BE2C (cell line): ENCODE measurements around the gene GRIK4.

ENCODE experiments used
- DNase-seq: peaks from one replicate; pipeline ENCODE4 v3.0.0-alpha.2; 2020
- H3K27me3 ChIP-seq: fragments of 250-450 bp; sonication (Bioruptor Pico); 2 replicates; pipeline ENCODE4 v1.5.1; 2020; ENCODE audit warnings: mild to moderate bottlenecking
- H3K36me3 ChIP-seq: fragments of 250-450 bp; sonication (Bioruptor Pico); 2 replicates; pipeline ENCODE4 v1.5.1; 2020; ENCODE audit warnings: mild to moderate bottlenecking
- H3K4me1 ChIP-seq: fragments of 250-450 bp; sonication (Bioruptor Pico); 2 replicates; pipeline ENCODE4 v1.5.1; 2020
- H3K4me3 ChIP-seq: 2 replicates; pipeline ENCODE4 v1.5.1; 2011; ENCODE audit warnings: low read depth, low read length
- H3K9me3 ChIP-seq: fragments of 250-450 bp; sonication (Bioruptor Pico); 2 replicates; pipeline ENCODE4 v1.5.1; 2020
- TF ChIP-seq, protein P1 (sequence below): IDR thresholded peaks from 2 replicates; pipeline ENCODE4 v1.5.1; 2012; ENCODE audit warnings: mild to moderate bottlenecking, low read depth, low read length

Gene GRIK4

DNA sequence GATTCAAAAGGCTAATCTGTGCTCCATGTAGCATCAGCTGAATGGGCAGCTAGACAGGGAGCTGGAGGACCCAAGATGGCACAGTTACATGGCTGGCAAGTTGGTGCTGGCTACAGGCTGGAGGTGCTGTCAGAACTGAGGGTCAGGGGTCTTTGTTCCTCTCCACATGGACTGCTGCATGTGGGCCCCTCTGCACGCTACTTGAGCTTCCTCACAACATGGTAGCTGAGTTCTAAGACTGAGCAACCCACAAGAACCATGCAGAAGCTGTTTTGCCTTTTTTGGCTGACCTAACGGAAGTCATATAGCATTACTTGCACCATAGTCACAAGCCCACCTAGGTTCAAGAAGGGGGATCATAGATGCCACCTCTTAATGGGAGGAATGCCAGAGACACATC, 196.1 kb downstream of the GRIK4 start:
- DNase-seq, result no peak
- no peaks in the 10 kb centered on the region for H3K9me3 ChIP-seq
- TF ChIP-seq, protein P1, sequence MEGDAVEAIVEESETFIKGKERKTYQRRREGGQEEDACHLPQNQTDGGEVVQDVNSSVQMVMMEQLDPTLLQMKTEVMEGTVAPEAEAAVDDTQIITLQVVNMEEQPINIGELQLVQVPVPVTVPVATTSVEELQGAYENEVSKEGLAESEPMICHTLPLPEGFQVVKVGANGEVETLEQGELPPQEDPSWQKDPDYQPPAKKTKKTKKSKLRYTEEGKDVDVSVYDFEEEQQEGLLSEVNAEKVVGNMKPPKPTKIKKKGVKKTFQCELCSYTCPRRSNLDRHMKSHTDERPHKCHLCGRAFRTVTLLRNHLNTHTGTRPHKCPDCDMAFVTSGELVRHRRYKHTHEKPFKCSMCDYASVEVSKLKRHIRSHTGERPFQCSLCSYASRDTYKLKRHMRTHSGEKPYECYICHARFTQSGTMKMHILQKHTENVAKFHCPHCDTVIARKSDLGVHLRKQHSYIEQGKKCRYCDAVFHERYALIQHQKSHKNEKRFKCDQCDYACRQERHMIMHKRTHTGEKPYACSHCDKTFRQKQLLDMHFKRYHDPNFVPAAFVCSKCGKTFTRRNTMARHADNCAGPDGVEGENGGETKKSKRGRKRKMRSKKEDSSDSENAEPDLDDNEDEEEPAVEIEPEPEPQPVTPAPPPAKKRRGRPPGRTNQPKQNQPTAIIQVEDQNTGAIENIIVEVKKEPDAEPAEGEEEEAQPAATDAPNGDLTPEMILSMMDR, result no peak
- H3K4me3 ChIP-seq, result no peak overlapping the region
- no peaks in the 10 kb centered on the region for H3K4me1 ChIP-seq
- no peaks in the 10 kb centered on the region for H3K36me3 ChIP-seq
- H3K27me3 ChIP-seq, result no peaks in the 10 kb centered on the region

DNA sequence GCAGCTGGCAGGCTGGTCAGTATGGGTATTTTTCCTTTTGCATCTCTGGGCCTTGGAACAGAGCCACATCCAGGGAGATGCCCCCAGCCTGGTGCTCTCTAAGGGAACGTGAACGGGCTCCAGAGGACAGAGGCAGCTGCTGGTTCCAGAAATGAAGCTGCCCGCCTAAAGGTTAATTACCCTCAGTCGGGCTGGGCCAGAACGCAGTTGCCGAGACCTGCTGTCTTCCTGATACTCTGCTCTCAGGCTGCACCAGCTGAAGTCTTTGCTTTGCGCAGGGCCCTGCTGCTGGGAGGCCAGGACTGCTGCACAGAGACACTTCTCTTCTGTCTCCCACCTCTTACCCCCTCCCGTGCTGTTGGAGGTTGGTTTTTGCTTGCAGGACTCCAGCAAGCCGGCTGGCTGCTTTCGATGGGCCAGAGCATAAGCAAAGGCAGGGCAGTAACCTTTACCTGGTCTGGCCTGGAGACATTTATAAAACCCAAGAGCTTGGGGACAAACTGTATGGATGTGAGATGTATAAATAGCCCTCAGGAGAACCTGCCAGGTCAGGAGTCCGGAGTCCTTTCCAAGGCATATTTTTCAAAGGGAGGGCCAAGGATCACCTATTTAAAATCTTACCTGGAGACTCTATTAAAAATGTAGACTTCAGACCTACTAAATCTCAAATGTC, 197.1 kb downstream of the GRIK4 start:
- no peak for DNase-seq
- H3K4me3 ChIP-seq, result no peak overlapping the region
- no peaks in the 10 kb centered on the region for H3K4me1 ChIP-seq
- no peaks in the 10 kb centered on the region for H3K9me3 ChIP-seq
- H3K36me3 ChIP-seq, result no peaks in the 10 kb centered on the region
- TF ChIP-seq, protein P1, result no peak
- no peaks in the 10 kb centered on the region for H3K27me3 ChIP-seq

DNA sequence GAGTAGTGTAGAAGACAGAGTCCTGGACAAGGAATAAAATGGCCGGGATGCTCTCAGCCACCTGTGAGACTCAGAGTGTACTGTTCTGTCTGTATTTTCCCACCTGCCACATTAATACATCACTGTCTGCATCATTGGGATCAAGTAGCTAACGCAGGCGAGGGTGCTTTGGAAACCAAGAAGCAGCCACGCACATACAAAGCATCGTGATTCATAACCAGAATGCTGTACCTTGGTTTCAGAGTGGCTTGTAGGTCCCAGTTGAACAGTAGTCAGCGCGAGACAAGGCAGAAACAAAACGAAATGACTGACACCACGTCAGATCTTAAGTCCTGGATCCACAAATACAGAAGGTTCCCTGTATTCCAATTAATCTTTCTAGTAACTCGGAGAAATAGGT, 198.3 kb downstream of the GRIK4 start:
- no peak for DNase-seq
- no peak overlapping the region for H3K4me3 ChIP-seq
- no peaks in the 10 kb centered on the region for H3K27me3 ChIP-seq
- H3K4me1 ChIP-seq, result no peaks in the 10 kb centered on the region
- TF ChIP-seq, protein P1, result no peak
- no peaks in the 10 kb centered on the region for H3K9me3 ChIP-seq
- H3K36me3 ChIP-seq, result no peaks in the 10 kb centered on the region

DNA sequence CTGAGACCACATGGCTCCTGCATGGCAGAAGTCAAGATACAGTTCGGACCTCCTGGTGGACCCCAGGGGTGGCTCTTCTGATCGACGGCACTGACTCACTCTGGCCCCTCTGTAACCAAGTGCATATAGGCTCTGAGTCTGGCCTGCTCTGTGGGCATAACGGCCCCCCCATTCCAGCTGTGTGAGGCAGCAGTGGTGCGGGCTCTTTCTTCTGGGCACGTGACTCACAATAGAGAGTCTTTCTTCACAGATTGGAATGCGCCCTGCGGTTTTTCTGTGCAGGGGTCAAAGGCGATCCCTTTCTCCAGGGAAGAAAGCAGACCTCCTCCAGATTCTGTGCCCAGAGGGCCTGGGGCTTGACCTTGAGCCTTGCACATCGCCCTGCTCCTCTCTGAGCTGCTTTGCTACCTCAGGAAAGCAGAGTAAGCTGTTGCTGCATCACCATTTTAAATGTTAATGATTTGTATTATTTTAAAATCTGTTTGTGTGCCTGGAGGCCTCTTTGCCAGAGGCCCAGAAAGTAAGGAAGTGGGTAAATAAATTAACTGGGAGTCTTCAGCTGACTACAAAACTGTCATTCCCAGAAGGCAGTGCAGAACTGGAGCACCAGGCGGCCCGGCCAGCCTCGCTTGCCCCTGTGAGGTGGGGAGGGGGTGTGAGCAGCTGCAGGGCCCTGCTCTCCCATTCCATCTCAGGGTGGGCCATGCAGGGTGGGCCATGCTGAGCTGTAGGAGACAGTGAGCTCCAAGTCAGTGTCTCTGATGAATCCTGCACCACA, 199.0 kb downstream of the GRIK4 start:
- DNase-seq, result no peak
- TF ChIP-seq, protein P1, result no peak
- H3K9me3 ChIP-seq, result no peaks in the 10 kb centered on the region
- H3K4me3 ChIP-seq, result no peak overlapping the region
- H3K27me3 ChIP-seq, result no peaks in the 10 kb centered on the region
- H3K4me1 ChIP-seq, result no peaks in the 10 kb centered on the region
- no peaks in the 10 kb centered on the region for H3K36me3 ChIP-seq

DNA sequence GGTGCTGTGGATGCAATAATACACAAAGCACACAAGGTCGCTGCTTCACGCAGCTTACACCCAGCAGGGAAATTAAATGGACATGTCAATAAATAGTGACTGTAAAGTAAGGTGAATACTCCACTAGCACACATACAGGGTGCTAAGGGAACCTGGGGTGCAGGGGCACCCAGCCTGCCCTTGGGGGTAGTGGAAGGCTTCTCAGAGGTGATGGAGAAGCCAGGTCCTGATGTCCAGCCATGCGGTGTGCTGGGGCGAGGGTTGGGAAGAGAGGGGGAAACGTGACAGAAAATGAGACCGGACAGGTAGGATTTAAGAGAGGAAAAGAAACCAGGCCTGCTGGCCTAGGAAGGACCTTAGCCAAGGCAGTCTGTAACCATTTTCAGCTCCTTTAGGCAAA, 200.5 kb downstream of the GRIK4 start:
- H3K36me3 ChIP-seq, result no peaks in the 10 kb centered on the region
- H3K4me1 ChIP-seq, result no peaks in the 10 kb centered on the region
- no peaks in the 10 kb centered on the region for H3K9me3 ChIP-seq
- DNase-seq, result no peak
- TF ChIP-seq, protein P1, result no peak
- H3K27me3 ChIP-seq, result no peaks in the 10 kb centered on the region
- H3K4me3 ChIP-seq, result no peak overlapping the region

DNA sequence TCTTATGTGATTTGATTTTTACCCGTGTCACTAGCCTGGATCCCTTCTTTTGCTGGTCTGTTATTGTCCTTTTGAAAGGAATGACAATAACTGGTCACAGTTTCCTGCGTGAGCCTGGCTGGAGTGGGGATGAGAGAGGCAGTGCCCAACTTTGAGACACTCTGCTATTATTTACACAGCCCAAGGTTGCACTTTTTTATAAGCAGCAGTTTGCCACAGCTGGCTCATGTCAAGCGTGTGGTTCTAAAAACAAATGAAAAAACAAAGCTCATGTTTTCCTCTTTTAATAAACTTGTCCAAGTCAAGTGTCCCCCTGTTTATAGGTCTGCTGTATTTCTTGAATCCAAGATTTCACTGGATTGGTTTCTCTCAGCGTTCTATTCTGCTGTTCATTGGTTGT, 201.3 kb downstream of the GRIK4 start:
- TF ChIP-seq, protein P1, result no peak

More for the DNA sequence above, 201.3 kb downstream of the GRIK4 start:
- no peak for DNase-seq
- Histone ChIP-seq H3K4me3 (no peak overlapping the region), H3K9me3 (no peaks in the 10 kb centered on the region), H3K36me3 (no peaks in the 10 kb centered on the region), H3K27me3 (no peaks in the 10 kb centered on the region), H3K4me1 (no peaks in the 10 kb centered on the region)
